DMS114 treated with DMSO at 0.1 percent for 48 hours (cell line): ENCODE results near the gene CD180.
"Not testable (repeated sequence)": the region's sequence is repeated elsewhere in the genome, so short reads cannot be mapped to it uniquely, and the experiment has no call there.

Experiments used
- DNase-seq: peaks from one replicate; lab custom pipeline; 2025; ENCODE audit not compliant: unreplicated experiment; lab: John Stamatoyannopoulos, UW

CD180 gene

DNA sequence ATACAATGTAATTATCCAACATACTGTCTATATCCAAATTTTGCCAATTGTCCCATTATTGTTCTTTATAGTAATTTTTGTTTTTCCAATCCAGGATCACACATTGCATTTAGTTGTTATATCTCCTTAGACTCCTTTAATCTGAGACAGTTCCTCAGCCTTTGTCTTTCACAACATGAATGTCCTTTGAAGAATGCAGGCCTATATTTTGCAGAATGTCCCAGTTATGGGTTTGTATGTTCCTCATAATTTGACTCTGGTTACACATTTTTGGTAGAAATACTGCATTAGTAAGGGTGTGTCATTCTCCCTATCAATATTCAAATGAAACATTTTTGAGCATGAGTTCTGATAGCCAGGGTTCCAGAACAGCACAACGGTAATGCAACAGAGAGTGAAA, 6.7 kb downstream of the CD180 start:
- DNase-seq: no peak

DNA sequence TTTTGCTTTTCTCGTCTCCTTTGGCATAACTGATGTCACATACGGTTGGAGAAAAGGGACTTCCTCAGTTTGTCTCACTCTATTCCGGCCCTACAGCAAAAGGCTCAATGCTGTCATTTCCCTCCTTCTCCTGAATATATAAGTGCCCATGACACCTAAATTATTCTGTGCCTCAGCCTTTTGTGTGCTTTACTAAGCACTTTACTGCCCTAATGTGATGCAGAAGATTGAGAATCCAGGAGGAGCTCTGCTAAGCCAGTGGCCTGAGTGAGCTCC, 7.6 kb downstream of the CD180 start:
- no peak for DNase-seq

DNA sequence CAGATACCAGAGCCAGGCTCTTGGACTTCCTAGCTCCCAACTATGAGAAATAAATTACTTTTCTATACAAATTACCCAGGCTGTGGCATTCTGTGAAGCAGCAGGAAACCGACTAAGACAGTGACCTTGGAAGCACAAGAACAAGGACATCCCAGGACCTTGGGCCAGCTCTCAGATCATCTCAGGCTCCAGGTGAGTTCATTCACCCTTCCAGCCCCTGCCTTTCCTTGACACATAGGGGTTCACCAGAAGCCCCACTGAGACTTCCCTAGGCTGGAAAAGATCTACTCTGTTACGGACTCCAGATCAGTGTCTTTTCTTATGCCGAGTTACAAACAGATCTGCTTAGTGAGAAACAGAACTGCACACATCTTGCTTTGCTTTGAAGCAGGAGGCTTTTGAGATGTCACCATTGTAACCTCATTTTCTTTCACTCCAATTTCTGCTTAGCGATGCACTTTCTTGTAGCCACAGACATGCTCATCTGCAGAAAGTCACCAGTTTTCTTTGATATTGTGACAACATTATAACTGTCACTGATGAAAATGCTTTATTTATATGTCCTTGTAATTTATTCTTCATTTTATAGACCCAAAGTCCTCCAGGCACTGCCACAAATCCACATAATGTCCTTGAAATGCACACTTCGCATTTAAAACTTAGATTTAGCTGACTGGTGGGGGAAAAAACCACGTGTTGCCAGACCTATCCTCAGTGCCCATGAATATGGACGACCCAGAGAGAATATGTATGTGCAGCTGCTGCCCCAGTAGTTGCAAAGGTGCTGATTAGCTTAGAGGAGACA, 8.1 kb downstream of the CD180 start:
- DNase-seq: no peak

DNA sequence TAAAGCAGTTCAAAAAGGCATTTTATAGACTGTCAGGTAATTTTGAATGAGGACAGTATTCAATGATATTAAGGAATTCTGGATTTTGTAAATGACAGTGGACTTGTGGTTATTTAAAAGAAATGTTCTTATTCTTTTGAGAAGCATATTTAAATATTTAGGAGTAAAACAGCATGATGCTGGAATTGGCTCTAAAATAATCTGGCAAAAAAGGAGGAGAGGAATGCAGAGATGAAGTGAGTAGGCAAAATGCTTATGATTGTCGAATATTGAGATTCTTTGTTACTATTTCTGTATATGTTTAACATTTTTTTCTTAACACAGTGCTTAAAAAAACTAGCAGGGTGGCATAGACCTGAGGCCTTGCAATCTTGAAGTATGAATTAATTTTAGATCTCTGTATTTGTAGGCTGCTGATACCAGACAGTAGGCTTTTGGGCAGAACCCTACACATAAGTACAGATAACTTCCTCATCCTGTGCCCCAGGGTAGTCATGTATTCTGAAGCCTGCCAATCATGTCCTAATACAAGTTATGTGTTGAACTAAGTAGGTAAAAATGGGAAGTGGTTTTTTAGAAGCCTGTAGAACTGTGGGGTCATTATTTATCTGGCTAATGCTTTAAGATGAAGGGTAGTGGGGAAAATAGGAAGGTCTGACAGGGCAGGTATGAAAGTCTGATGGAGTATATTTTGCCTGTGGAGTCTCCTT, 9.4 kb downstream of the CD180 start:
- DNase-seq: no peak

DNA sequence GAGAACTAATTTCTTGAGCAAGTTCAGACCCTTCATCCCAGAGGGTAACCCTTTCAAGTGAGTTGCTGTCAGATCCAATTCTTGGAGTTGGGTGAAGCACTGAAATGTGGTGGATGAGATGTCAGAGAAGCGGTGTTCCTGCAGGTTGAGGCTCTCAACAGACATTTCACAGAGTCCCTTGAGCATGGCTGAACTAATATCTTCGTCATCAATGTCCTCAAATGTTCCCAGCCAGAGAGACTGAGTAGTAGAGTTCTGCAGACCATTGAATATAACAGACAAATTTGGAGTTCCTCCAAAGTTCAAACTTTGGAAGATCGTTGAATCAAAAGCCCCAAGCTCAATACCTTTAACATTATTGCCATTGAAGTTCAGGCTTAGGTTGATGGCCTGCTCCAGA, 12.7 kb downstream of the CD180 start:
- DNase-seq: no peak

DNA sequence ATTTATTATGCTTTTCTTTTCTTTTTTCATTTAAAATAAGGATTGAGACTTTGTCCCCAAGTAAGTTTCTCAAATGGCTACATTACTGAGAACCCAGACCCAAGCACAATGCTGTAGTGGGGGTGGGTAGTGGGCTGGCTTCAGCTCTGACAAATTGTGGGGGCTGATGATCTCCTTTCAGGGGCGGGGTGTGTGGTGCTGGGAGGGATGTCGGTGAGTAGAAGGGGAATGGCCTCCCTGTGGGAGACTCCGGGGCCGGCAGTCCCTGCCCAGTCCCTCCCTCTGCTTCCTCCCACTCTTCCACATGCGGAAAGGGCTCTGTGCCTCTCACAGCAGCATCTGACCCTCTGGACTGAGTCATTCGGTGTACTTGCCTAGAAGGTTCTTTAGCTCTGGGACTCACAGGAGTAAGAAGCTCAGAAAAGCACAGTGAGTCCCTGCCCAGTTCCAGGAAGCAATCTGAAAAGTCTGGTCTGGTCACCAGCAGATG, 14.3 kb downstream of the CD180 start:
- DNase-seq: no peak

DNA sequence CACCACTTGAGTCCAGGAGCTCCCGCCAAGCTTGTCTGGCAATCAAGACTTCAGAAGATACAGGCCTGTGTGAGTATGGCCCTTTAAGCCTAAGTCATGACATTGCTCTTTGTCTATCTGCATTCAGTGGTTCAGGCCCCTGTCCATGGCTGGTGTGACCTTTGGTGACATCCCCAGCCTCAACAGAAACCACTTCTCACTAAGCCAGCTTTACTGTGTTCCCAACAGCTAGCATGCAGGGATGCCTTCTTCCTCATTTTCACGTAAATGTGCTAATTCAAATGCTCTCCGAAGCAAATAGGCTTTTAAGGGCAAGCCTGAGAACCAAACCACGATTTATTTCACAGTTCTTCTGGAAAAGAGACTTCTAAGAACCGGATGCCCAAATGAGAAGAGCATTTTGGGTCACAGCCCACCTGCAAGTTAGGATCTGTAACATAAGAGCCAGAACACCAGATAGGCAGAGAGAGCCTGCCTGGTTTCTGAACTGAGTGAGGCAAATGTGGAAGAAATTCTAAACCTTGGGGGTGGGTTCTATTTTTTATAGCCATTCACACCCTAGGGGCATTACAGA, 14.9 kb downstream of the CD180 start:
- DNase-seq: no peak

DNA sequence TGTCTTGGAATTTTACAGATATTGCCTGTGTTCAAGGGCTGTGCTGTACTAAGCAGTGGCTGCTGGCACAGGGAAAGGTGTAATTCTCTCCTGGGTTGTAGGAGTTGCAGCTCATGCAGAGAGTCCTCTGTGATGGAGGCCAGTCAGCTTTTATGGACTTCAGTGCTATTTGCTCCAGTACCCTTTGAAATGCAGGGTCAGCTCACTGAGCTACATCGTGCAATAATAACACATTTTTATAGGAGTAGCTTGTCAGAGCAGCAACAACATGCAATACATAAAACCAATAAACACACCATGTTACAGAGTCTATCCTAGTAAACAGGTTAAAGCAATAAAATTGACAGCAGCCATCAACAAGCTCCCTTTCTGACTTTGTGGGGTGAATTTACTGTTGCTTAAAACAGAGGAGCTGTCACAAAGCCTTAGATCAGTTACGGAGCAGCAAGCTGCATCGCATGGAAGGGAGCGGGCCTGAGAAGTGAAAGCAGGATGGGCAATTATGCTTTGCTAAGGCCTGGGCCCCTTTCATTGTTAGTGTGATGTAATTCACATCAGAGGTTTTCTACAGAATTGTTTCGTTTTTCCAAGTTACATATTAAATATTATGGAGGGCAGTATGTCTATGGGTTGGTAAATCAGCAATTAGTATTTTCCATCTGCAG, 16.8 kb downstream of the CD180 start:
- DNase-seq: no peak

DNA sequence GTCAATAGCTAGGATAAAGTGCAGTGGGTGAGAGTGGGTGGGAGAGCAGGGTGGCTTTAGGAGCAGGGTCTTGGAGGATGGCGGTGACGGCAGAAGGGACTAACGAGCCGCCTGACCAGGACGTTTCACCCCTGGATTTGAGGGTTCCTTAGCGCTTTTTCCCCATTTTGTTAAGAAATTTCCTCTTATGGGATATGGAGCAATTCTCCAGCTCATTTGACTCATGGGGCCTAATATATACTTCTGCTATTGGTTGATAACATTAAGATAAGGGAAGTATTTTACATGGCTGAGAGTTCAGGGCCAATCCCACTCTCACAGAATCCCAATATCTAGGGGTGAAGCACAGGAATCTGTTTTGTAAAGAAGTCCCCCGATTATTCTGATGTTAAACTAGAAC, 17.6 kb downstream of the CD180 start:
- DNase-seq: no peak

DNA sequence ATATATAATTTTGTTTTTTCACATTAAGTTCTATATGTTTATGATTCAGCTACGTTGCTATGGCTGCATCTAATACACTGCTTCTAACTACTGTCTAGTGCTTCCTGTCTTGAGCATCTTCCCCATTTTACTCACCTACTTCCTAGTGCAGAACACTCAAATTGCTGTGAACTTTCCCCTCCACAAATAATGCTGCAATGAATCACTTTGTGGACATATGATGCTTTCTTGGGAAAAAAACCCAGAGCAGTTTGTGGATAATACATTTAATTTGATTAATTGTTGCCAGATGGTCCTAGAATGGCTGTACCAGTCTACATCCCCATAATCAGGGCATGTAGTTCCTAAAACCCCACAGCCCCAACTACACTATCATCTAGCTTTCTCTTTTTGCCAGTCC, 18.5 kb downstream of the CD180 start:
- no peak for DNase-seq

DNA sequence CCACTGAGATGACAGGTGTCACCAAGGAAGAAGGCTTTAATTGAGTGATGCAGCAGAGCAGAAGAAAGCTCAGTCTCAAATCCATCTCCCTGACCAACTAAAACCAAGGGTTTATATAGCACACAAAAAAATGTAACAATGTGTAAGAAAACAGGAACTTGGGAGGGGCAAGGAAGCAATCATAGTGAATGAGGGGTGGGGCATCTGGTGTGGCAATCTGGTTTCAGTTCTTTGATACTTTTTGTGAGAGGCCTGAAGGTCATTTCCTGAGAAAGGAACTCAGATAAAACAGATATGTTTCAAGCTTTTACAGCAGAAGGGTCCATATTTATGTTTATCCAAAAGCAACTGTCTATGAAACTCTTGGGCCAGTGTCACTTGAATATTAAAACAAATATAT, 19.7 kb downstream of the CD180 start:
- DNase-seq: no peak

DNA sequence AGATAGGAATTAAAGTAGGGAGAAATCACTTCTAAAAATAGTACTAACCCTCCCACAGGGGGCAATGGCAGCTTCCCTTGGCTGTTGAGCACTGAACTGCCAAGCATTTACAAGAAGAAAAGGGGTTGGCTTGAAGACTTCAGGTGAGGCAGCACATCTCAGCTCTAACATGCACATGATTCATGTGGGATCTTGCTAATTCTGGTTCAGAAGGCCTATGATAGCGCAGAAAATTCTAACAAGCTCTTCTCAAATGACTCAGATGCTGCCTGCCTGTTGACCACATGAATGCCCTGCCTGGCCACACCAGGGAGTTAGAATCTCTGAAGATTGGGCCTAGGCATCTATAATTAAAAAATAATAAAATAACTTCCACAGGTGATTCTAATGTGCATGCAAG, 22.6 kb downstream of the CD180 start:
- DNase-seq: no peak

DNA sequence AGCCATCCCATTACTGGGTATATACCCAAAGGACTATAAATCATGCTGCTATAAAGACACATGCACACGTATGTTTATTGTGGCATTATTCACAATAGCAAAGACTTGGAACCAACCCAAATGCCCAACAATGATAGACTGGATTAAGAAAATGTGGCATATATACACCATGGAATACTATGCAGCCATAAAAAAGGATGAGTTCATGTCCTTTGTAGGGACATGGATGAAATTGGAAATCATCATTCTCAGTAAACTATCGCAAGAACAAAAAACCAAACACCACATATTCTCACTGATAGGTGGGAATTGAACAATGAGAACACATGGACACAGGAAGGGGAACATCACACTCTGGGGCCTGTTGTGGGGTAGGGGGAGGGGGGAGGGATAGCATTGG, 23.2 kb downstream of the CD180 start:
- DNase-seq: not testable (repeated sequence)

DNA sequence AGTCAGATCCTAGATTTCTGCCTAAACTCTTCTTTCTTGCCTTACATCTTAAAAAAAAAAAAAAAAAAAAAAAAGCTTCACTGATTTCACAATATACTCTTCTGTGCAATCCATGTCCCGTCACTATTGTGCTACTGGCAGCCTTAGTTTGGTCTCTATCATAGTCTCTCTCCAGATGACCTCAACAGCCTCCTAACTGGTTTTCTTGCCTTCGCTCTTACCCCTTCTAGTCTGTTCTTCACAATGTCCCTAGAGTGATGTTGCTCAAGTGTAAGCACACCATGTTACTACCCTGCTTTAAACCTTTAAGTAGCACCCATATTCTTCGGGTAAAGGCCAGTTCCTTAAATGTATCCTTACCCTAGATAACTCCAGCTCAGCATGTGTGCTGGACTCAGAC, 25.8 kb downstream of the CD180 start:
- no peak for DNase-seq

DNA sequence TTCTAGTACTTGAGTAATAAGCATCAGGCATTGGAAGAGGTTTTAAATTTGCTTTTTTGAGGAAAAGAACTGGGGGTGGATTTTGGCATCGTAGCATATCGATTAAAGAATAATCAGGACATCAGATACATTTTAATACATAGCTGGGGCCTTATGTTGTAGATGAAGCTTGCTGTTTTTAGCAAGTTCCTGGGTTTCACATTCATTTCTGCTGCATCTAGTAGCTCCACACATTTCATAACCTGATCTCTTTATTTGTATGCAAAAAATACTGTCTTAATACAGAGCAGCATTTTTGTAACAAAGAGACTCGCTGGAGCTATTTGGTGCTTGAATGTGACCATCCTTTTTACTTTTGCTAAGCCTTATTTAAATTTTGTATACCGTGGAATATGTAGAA, 28.5 kb downstream of the CD180 start:
- no peak for DNase-seq

DNA sequence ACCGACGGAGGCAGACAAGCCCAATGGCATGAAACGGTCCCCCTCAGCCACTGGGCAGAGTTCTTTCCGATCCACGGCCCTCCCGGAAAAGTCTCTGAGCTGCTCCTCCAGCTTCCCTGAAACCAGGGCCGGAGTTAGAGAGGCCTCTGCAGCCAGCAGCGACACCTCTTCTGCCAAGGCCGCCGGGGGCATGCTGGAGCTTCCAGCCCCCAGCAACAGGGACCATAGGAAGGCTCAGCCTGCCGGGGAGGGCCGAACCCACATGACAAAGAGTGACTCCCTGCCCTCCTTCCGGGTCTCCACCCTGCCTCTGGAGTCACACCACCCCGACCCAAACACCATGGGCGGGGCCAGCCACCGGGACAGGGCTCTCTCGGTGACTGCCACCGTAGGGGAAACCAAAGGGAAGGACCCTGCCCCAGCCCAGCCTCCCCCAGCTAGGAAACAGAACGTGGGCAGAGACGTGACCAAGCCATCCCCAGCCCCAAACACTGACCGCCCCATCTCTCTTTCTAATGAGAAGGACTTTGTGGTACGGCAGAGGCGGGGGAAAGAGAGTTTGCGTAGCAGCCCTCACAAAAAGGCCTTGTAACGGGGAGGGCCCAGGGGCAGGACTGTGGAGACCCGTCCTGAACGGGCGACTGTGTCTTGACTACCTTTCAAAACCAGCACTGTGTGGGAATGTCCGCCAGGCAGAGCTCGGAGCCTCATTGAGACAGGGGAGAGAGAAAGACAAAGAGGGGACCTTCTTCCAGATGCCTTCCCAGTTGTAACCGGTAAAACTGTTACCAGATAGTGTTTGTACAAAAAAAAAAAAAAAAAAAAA, 29.9 kb downstream of the CD180 start:
- DNase-seq: no peak

DNA sequence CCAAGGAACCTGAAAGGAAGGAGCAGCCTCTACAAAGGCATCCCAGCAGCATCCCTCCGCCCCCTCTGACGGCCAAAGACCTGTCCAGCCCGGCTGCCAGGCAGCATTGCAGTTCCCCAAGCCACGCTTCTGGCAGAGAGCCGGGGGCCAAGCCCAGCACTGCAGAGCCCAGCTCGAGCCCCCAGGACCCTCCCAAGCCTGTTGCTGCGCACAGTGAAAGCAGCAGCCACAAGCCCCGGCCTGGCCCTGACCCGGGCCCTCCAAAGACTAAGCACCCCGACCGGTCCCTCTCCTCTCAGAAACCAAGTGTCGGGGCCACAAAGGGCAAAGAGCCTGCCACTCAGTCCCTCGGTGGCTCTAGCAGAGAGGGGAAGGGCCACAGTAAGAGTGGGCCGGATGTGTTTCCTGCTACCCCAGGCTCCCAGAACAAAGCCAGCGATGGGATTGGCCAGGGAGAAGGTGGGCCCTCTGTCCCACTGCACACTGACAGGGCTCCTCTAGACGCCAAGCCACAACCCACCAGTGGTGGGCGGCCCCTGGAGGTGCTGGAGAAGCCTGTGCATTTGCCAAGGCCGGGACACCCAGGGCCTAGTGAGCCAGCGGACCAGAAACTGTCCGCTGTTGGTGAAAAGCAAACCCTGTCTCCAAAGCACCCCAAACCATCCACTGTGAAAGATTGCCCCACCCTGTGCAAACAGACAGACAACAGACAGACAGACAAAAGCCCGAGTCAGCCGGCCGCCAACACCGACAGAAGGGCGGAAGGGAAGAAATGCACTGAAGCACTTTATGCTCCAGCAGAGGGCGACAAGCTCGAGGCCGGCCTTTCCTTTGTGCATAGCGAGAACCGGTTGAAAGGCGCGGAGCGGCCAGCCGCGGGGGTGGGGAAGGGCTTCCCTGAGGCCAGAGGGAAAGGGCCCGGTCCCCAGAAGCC, 30.8 kb downstream of the CD180 start:
- DNase-seq: no peak

DNA sequence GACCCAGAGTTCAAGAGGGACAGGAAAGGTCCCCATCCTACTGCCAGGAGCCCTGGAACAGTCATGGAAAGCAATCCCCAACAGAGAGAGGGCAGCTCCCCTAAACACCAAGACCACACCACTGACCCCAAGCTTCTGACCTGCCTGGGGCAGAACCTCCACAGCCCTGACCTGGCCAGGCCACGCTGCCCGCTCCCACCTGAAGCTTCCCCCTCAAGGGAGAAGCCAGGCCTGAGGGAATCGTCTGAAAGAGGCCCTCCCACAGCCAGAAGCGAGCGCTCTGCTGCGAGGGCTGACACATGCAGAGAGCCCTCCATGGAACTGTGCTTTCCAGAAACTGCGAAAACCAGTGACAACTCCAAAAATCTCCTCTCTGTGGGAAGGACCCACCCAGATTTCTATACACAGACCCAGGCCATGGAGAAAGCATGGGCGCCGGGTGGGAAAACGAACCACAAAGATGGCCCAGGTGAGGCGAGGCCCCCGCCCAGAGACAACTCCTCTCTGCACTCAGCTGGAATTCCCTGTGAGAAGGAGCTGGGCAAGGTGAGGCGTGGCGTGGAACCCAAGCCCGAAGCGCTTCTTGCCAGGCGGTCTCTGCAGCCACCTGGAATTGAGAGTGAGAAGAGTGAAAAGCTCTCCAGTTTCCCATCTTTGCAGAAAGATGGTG, 31.6 kb downstream of the CD180 start:
- DNase-seq: no peak

DNA sequence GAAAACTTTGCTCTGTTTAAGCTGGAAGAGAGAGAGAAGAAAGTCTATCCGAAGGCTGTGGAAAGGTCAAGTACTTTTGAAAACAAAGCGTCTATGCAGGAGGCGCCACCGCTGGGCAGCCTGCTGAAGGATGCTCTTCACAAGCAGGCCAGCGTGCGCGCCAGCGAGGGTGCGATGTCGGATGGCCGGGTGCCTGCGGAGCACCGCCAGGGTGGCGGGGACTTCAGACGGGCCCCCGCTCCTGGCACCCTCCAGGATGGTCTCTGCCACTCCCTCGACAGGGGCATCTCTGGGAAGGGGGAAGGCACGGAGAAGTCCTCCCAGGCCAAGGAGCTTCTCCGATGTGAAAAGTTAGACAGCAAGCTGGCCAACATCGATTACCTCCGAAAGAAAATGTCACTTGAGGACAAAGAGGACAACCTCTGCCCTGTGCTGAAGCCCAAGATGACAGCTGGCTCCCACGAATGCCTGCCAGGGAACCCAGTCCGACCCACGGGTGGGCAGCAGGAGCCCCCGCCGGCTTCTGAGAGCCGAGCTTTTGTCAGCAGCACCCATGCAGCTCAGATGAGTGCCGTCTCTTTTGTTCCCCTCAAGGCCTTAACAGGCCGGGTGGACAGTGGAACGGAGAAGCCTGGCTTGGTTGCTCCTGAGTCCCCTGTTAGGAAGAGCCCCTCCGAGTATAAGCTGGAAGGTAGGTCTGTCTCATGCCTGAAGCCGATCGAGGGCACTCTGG, 32.6 kb downstream of the CD180 start:
- DNase-seq: no peak
